H4 (cell line): ENCODE results near the gene CHST1. TPM values are rescaled to one million over a fixed set of nuclear protein-coding genes. Genes with fewer than 3 reads are reported as not detected.

ENCODE experiments used
- DNase-seq: peaks from one replicate; pipeline ENCODE4 v3.0.0-alpha.2; 2015; ENCODE audit warnings: low spot score
- total RNA-seq: library from RNA; depleted of rRNA; stranded (reverse); fragments of >200 nt; shearing (Covaris generic); gene quantifications from 2 replicates; pipeline ENCODE4 v1.2.3, GENCODE V29; 2014; rRNA removed

The CHST1 gene
- total RNA-seq, 1 experiment from 2014 or later = 0.95 TPM

DNA sequence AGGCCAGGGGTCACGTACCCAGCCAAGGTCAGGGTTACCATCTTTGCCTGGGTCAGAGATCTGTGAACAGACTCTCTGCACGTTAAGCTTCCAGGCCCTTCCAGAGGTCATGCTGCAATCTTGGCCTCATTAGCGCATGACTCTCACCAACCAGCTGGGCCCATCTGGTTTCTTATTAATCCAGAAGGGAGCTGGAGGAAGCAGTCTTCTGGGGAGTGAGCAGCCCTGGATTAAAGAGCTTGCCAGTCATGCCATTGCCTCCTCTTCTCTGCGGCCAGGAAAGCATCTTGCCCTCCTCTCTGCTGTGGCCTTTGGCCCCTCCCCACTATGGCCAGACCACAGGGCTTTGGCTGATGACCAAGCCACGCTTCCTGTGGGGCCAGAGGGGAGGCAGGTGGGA is 57.4 kb downstream of the CHST1 start:
- peak; percentile 24 for DNase-seq

DNA sequence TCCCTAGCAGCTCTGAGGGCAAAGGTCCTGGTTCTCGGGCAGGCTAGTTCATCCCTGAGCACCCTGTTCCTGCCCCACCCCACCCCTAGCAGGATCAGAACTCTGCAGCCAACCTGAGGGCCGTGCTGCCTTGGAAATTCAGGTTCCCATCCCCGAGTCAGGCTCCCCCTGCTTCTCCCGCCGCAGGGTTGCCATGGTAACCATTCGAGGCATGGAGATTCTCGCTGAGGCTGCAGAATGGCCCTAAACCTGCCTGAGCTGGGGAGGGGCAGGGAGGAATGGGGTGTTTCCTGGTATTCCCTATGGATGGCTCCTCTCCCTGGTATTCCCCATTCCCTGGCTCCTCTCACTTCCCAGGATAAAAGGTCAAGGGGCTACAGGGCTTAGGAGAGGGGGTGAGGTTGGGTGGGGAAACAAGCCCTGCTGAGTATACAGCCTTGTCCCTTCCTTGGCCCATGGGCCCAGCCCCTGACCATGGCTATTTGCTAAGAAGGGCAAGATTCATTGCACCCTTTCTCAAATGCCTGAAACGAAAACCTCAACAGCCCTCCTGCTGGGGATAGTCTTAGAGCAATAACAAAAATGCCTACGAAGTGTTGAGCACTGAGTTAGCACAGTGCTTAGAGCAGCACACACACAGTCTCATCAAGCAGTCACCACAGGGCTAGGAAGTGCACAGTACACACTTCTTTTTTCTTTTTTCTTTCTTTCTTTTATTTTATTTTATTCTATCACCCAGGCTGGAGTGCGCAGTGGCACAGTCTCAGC is 58.7 kb downstream of the CHST1 start:
- DNase-seq = no peak

DNA sequence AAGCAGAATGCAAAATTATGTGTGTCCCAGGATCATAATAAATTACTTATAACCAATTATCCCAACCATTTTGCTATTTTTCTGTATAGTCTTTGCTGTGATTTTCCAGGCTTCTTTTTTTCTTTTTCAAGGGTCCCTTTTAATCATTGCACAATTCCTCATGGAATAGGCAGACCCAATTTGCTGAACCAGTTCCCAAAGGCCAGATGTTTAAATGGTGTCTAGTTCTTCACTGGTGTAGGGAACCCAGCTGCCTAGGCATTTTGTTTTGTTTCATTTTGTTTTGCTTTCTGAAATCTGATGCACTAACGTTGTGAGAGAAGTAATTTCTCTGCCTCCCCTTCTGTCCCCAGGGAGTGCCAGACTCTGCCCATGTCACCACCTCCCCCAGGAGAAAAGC is 60.4 kb downstream of the CHST1 start:
- DNase-seq = no peak

DNA sequence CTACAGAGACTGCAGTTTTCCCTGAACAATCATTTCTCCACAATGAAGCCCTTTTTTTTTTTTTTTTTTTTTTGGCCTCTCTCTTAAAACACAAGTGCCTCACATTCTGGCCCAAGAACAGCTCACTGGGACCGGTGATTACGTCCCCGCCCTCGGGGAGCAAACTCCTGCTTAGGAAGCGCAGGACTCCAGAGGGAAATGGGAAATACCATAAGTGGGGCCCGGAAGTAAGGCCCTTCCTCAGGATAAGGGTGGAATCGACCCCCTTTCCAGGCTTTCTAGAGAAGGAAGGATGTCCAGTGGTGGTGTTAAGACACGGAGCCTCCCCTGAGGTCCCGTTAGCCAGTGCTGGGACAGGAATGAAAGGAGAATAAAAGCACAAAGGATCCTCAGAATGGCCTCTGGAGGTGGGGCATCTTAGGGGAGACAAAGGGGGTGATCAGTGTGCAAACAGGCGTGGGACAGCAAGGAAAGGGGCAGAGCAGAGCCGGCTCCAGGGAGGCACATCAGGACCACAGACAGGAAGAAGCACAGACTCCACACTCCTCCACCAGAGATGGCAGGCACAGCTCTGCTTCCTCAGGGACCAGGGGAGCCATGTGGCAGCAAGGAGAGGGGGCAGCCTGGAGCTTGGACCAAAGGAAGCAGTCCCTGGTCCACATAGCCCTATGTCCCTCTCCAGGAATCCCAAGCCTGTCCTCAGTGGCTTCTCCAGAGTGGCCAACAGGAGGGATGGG is 61.3 kb downstream of the CHST1 start:
- DNase-seq = no peak

DNA sequence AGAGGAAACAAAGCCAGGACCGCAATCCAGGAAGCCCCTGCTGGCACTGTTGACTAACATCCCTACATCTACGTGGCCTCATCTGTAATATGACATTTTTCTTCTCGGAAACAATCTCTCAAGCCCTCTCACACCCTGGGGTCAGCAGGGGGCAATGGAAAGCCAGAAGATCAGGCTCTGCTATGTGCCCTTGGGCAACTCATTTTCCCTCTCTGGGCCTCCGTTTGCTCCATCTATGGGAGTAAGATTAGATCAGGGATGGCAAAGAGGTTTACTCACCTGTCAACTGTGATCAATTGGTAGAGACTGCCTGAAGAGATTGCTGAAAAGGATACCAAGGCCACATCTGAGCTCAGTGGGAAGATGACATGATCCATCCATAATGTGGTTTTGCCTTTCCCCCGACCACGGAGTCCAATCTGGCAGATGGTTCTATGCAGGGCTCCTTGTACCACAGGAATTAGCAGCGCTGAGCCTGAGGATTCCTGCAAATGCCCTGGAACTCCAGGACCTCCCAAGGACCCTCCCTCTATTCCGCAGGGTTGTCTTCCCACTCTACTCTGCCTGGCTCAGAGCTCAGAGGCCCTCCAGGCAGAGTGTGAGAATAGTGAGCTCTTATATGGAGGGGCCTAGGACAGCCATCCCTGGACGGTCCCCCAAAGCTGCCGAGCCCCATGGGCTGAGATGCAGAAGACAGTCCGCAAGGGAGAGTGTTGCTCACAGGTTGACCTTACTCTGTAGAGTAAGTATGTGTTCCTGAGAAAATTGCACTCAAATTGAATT is 66.1 kb downstream of the CHST1 start:
- DNase-seq = no peak

Other genes with a start within 250 kb of the CHST1 start
- gene SLC35C1, start 139.5 kb upstream of the CHST1 start, total RNA-seq = 9.5 and 11.2 TPM in 2 replicates
- gene CRY2, start 181.9 kb upstream of the CHST1 start, total RNA-seq = 8.9 and 10.3 TPM in 2 replicates
- gene MAPK8IP1, start 220.0 kb upstream of the CHST1 start, total RNA-seq = 10.7 and 11.9 TPM in 2 replicates
- 0.51 TPM in 1 of 2 replicates, not detected in the other for gene FREY1, start 241.6 kb upstream of the CHST1 start, total RNA-seq